Right cardiac atrium (tissue), 5 donors: ENCODE measurements around the gene CHST11. TPM values are rescaled to one million over a fixed set of nuclear protein-coding genes. Genes with fewer than 3 reads are reported as not detected.
A peak's percentile ranks its signal among the peaks of the same experiment; 100 is the strongest.

Experiments used
- ATAC-seq, 2 donors: fragments of 200-7000 bp; cut with Tn5 transposase; one replicate each; pipeline versions ENCODE4 v1.8.0 to v1.9.1; 2020; ENCODE audit warnings: moderate library complexity in 2 of 2, mild to moderate bottlenecking in 1 of 2
- DNase-seq, 3 donors: peaks; one replicate each; pipeline ENCODE4 v3.0.0-alpha.2; 2020
- H3K27ac ChIP-seq: one replicate; pipeline ENCODE4 v1.5.1; 2013; ENCODE audit warnings: mild to moderate bottlenecking, low read length, control low read depth, moderate library complexity
- H3K27me3 ChIP-seq: one replicate; pipeline ENCODE4 v1.6.1; 2013; ENCODE audit not compliant: control insufficient read depth, insufficient read depth
- H3K4me1 ChIP-seq: one replicate; pipeline ENCODE4 v1.6.1; 2013; ENCODE audit warnings: low read length; ENCODE audit not compliant: control insufficient read depth, insufficient read depth
- H3K4me3 ChIP-seq: one replicate; pipeline ENCODE4 v1.5.1; 2013; ENCODE audit warnings: low read length, control low read depth
- H3K9me3 ChIP-seq: one replicate; pipeline ENCODE4 v1.6.1; 2013; ENCODE audit warnings: low read length; ENCODE audit not compliant: control insufficient read depth
- WGBS: extraction: QIAGEN DNeasy Blood & Tissue Kit; methylation state at CpG from one replicate; pipeline ENCODE4 v1.1.7; 2013; 5-methylcytosine and 5-hydroxymethylcytosine counted together
- intact Hi-C, 4 donors: fragments of 100-400 bp; cut with DNase I; formaldehyde crosslinking; loops; one replicate each; pipeline versions ENCODE4 v1.11.0 to v1.14.0; 2022 to 2023
- polyA plus RNA-seq: library from polyadenylated mRNA; stranded (reverse); fragments of 200-250 nt; gene quantifications from one replicate; pipeline ENCODE4 v1.2.3, GENCODE V29; 2013
- total RNA-seq, 4 donors: library from RNA; stranded (reverse); fragmentation: NEBNext Ultra II Directional; extraction: Animal tissue kit (Norgen Biotek cat#: 25700); gene quantifications; one replicate each; pipeline ENCODE4 v1.2.1, GENCODE V29; 2021
- donor health status: healthy with polysubstance abuse.
- donor health status: DM: no; HTN: yes; CAD: no.
- donor health status: DM: no; HTN: no; CAD: no.
- donor health status: DM: no; HTN: yes; CAD: no; lungs with severe emphysema.
- donor health status: DM: yes; HTN: yes; CAD: no.

CHST11 gene
- total and polyA plus RNA-seq, 5 donors, result 3.1 to 11.8 (median 9.9) TPM

DNA sequence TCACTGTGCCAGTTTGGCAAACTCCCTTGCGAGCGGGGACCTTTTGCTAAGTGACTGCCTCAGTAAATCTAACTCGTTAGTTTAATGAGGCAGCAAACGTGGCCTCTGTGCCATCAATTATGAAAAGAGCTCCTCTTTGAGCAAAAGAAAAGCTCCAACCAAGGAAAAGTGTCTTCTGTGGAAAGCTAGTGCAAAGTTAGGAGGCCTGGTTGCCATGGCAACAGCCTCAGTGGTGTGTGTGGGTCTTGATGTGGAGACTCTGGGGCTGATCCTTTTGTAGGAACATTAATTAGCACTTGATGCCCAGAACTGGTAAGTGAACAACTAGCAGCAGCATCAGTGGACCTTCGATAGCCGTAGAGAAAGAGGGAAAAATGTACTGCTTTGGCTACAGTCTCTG, 145.7 kb downstream of the CHST11 start:
- Histone ChIP-seq H3K4me1 (peaks cover 7% of the 10 kb centered on the region), H3K27me3 (no peaks in the 10 kb centered on the region), H3K27ac (no peak overlapping the region), H3K9me3 (no peaks in the 10 kb centered on the region), H3K4me3 (no peak overlapping the region)
- DNase-seq (no peak), ATAC-seq (no peak)
- 98% methylated on average over 6 of the region's 6 CpGs for WGBS
- intact Hi-C loops, result loop anchor here in 1 of 4 donors (2.0 kb wide), 1 partner anchor 144 kb away; no protein-coding TSS in a partner anchor

DNA sequence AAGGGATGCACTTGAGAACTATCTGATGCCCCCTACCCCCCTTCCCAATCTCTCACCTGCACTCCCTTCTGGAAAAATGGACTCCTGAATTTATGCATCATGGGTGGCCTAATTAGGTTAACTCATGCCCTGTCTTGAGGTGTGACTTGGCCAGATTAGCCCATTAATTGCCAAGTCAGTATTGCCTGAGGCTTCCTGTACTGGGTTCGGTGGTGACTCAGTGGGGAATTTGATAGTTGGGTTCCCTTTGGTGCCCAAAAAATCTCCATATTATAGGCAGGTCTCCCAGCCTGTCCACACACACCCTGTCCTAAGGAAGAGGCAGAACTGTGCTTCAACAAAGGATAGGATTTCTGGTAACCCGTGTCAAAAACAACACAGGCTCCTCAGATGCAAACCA, 146.1 kb downstream of the CHST11 start:
- Histone ChIP-seq H3K27ac (no peak overlapping the region), H3K9me3 (no peaks in the 10 kb centered on the region), H3K4me1 (peaks cover 7% of the 10 kb centered on the region), H3K4me3 (no peak overlapping the region), H3K27me3 (no peaks in the 10 kb centered on the region)
- WGBS, result 95% methylated on average over 2 of the region's 2 CpGs
- DNase-seq, result no peak
- no peak for ATAC-seq
- intact Hi-C loops, result loop anchor here in 1 of 4 donors (2.0 kb wide), 1 partner anchor 144 kb away; no protein-coding TSS in a partner anchor

DNA sequence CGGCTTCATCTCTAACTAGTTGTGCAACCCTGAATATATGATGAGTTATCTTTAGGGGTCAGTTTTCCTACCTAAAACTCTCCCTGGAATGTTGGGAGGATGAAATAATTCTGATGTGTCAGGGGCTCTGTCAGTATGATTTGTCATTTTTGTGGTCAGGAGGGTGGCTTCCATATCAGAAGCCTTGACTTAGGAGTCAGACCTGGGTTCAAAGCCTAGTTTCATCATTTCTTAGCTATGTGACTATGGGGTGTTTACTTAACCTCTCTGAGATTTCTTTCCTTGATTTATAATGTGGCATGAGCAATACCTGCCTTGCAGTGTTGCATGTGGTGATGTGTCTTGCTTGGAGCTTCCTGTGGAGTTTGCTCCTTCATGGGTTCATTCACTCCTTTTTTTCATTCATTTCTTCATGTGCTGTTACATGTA, 146.8 kb downstream of the CHST11 start:
- no peaks in the 10 kb centered on the region for H3K9me3 ChIP-seq
- H3K4me3 ChIP-seq, result no peak overlapping the region
- 100% methylated on average over 1 of the region's 1 CpG for WGBS
- H3K4me1 ChIP-seq, result peaks cover 7% of the 10 kb centered on the region
- peak overlapping the region; percentile 77 for H3K27ac ChIP-seq
- DNase-seq, result no peak
- intact Hi-C loops, result loop anchor here in 1 of 4 donors (2.0 kb wide), 1 partner anchor 145 kb away; no protein-coding TSS in a partner anchor
- H3K27me3 ChIP-seq, result no peaks in the 10 kb centered on the region
- no peak for ATAC-seq

DNA sequence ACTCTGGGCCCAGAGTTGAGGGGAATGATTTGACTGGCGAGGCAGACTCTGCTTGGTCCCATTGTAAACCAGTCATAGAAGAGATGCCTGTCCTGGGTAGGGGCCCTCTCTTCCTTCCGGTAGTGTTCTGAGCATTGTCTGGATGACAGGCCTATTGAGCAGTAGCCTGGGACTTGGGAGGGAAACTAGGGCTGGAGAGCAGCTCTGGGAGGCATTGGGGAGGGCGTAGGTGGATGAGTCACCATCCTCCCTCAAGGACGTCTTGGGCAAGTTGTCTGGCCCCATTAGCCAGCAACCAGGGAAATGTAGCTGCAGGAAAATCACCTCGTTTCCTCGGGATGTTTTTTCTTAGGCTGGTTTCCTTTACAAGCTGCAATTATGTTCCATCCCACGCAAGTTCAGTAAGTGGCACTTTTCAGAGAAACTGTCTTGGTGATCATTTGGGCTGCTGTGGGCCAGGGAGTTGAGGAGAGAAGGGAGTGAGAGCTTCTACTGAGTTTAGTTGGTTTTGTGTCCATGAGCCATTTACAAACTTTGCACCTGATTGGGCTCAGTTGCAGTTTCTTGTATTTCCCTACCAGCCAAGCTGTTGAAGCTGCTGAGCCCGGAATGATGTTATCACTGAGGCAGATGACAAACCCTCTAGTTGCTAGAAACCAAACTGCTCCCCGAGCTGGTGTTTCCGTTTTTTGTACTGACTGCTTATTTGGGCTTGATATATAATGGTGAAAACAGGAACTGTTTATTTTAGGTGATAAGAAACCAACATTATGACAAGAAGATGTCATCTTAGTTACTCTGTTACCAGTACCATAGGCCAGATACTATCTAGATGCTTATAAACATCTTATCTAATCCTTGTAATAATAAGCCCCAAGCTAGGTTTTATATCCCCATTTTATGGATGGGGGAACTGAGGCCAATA, 147.6 kb downstream of the CHST11 start:
- no peak overlapping the region for H3K4me3 ChIP-seq
- WGBS, result 40% methylated on average over 10 of the region's 10 CpGs
- H3K9me3 ChIP-seq, result no peaks in the 10 kb centered on the region
- ATAC-seq (peak; percentile 91 to 97), DNase-seq (peak; percentile 65 to 82 (median 81))
- intact Hi-C loops, result no loop called here
- no peaks in the 10 kb centered on the region for H3K27me3 ChIP-seq
- H3K4me1 ChIP-seq, result peaks cover 7% of the 10 kb centered on the region
- H3K27ac ChIP-seq, result peak overlapping the region; percentile 77

DNA sequence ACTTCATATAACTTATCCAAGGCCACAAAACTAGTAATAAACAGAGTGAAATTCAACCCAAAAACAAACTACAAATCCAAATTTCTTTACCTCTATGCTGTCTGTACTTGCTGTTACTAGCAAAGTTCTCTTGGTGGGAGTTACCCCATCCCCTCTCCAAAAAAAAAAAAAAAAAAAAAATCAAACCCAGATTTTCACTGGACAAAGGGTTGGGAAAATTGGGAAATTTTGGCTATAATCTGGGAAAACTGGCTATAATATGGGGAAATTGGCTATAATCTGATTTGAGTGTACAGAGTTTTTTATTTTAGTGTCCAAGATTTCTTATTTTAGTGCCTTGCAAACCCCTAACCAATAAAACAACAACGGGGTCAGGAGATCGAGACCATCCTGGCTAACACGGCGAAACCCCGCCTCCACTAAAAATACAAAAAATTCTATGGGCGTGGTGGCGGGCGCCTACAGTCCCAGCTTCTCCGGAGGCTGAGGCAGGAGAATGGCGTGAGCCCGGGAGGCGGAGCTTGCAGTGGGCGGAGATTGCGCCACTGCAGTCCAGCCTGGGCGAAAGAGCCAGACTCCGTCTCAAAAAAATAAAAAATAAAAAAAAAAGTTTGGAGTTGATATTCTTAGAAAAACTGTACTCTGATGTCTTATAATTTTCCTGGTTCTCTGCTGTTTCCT, 148.4 kb downstream of the CHST11 start:
- ATAC-seq (no peak), DNase-seq (peak; percentile 25 to 73 (median 63))
- H3K27me3 ChIP-seq, result no peaks in the 10 kb centered on the region
- peaks cover 6% of the 10 kb centered on the region for H3K4me1 ChIP-seq
- peak overlapping the region; percentile 16 for H3K27ac ChIP-seq
- no peaks in the 10 kb centered on the region for H3K9me3 ChIP-seq
- no peak overlapping the region for H3K4me3 ChIP-seq
- 89% methylated on average over 16 of the region's 16 CpGs for WGBS
- intact Hi-C loops, result no loop called here

DNA sequence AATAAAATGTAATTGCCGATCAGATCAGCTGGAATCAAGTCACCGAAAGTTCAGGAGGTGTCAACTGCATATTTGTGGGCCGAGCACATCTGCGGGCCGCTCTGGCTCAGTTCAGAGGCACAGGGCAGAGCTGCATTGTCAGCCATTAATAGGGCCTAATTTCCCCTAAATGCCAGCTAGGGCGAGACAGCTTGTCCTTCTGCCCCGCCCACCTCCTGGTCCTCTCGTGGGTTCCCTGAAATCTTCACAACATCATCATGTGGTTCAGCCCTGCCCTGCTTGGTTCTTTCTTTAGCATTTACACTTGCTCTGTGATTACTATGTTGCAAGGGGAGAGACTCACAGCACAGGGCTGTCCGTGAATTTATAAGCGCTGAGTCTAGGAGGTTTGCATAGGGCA, 148.9 kb downstream of the CHST11 start:
- 48% methylated on average over 10 of the region's 10 CpGs for WGBS
- H3K27ac ChIP-seq, result peak overlapping the region; percentile 2
- no peaks in the 10 kb centered on the region for H3K9me3 ChIP-seq
- no peaks in the 10 kb centered on the region for H3K27me3 ChIP-seq
- peaks cover 5% of the 10 kb centered on the region for H3K4me1 ChIP-seq
- DNase-seq (peak; percentile 71 to 90 (median 84)), ATAC-seq (peak; percentile 64 to 70)
- H3K4me3 ChIP-seq, result no peak overlapping the region
- intact Hi-C loops, result no loop called here

DNA sequence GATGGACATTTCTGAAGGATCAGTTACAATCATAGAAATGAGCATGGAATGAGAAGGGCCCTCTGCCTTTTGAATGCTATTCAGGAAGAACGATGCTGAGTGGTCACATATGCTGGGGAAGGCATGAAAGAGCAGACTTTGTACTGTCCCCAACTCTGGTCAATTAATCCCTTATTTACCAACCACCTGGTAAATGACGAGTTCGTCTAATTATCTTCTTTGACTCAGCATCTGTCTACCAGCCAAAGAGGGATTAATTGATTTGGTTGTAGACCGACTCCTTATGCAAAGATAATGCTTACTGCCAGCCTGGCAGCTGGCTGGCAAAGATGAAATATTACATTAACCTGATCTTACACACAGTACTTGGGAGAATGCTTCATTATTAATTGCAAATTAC, 152.2 kb downstream of the CHST11 start:
- intact Hi-C loops, result no loop called here
- no peak for DNase-seq
- no peaks in the 10 kb centered on the region for H3K9me3 ChIP-seq
- H3K27ac ChIP-seq, result no peak overlapping the region
- 90% methylated on average over 4 of the region's 4 CpGs for WGBS
- H3K4me1 ChIP-seq, result peaks cover 1% of the 10 kb centered on the region
- ATAC-seq, result no peak
- H3K27me3 ChIP-seq, result no peaks in the 10 kb centered on the region
- no peak overlapping the region for H3K4me3 ChIP-seq

DNA sequence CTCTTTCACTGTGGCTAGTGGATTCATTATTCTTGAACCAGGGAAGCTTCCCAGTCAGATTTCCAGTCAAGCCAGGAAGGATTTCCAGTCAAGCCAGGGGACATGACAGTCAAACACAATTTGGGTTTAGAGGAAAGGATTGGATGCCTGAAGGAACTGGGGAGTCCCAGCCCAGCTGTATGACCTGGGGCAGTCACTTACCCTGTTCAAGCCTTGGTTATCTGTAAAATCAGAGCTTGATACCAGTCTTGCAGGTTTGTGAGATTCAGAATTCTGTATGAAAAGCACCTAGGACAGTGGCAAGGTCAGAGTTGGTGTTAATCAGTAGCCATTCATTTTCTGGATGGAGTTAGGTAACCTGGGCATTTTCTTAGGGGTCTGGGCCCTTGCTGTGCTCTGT, 152.7 kb downstream of the CHST11 start:
- DNase-seq (no peak), ATAC-seq (no peak)
- no peaks in the 10 kb centered on the region for H3K4me1 ChIP-seq
- H3K9me3 ChIP-seq, result no peaks in the 10 kb centered on the region
- no peak overlapping the region for H3K4me3 ChIP-seq
- no peak overlapping the region for H3K27ac ChIP-seq
- no peaks in the 10 kb centered on the region for H3K27me3 ChIP-seq
- intact Hi-C loops, result no loop called here

DNA sequence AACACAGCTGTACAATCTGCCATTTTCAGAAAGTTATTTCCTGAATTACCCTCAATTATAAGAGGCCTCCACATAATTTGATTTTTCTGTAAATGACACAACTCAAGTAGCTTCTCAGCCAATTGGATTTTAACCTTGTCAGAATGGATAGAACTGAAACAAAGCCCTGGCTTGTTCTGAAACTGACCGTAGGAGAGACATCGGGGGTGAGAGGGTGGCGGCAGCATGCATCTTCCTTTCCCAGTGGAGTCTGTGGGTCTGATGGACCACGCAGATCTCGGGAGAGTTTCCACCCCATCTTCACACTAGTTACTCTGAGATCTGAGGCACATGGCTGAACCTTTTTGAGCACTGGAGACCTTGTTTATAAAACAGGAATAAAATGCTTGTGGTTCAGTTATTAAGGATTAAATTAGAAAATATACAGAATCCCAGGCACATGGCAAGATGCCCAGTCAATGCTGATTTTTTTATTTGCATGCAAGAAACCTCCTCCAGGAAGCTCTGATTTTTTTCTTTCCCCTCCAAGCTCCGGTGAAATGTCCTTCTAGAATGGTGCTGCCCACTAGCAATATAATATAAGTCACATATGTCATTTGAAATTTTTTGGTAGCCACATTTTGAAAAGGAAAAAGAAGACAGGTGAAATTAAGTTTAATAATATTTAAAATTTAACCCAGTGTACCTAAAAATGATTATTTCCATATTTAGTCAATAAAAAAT, 153.9 kb downstream of the CHST11 start:
- H3K27ac ChIP-seq, result no peak overlapping the region
- intact Hi-C loops, result no loop called here
- H3K27me3 ChIP-seq, result no peaks in the 10 kb centered on the region
- H3K4me1 ChIP-seq, result no peaks in the 10 kb centered on the region
- no peak for ATAC-seq
- H3K4me3 ChIP-seq, result no peak overlapping the region
- 85% methylated on average over 6 of the region's 6 CpGs for WGBS
- H3K9me3 ChIP-seq, result no peaks in the 10 kb centered on the region
- no peak for DNase-seq

DNA sequence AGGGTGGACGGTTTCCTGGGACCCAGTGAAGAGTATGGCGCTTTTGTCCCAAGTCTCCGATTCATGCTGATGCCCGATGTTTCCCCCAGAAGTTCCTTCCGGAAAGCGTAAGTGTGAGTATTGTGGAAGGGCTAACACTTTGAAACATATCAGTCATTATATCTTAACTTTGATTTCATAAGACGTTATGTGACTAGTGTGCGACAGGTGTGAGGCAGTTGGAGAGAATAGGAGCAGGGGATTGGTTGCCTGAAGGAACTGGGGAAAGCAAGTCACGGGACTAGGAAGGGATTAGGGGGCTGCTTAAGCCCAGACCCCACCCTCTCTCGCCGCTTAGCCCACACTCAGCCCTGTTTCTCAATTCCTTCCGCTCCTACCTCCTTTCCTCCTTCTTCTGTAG, 154.9 kb downstream of the CHST11 start:
- Histone ChIP-seq H3K27ac (no peak overlapping the region), H3K4me3 (no peak overlapping the region), H3K9me3 (no peaks in the 10 kb centered on the region), H3K4me1 (no peaks in the 10 kb centered on the region), H3K27me3 (no peaks in the 10 kb centered on the region)
- intact Hi-C loops, result no loop called here
- WGBS, result 97% methylated on average over 12 of the region's 12 CpGs
- ATAC-seq (no peak), DNase-seq (no peak)
